ENCODE results near the gene LPAR3.

- TF ChIP-seq POLR2A (IDR thresholded peaks at IDR 0.05; ENCODE audit: low read depth, low read length), result 0 out of 2 replicates have a peak, but pooled peaks have one; percentile 2
- no peak for TF ChIP-seq TAF1 (IDR thresholded peaks at IDR 0.05; ENCODE audit: low read depth, low read length)
- no peak for TF ChIP-seq POLR2AphosphoS5 (IDR thresholded peaks at IDR 0.05; ENCODE audit: low read depth, low read length)
- no peak for TF ChIP-seq SPI1 (IDR thresholded peaks at IDR 0.05; ENCODE audit: low read depth, low read length)
- TF ChIP-seq PAX5 (IDR thresholded peaks at IDR 0.05; ENCODE audit: insufficient read depth, low read length, severe bottlenecking), result no peak
These were observed 46.1 kb upstream of the LPAR3 start for GRCh38 chr1:84939151-84939550.

Measured in GM12891 (cell line).